Mesothelial cell of epicardium (in vitro differentiated cells): Measurements from ENCODE around the gene OBSCN. TPM values are rescaled to one million over a fixed set of nuclear protein-coding genes. Genes with fewer than 3 reads are reported as not detected.
"Not testable (repeated sequence)": the region's sequence is repeated elsewhere in the genome, so short reads cannot be mapped to it uniquely, and the experiment has no call there.

Experiments
- DNase-seq, 2 experiments: peaks; one replicate each; pipeline ENCODE4 v3.0.0; 2021; ENCODE audit warnings: low spot score in 2 of 2; ENCODE audit not compliant: unreplicated experiment in 2 of 2
- H3K27ac Mint-ChIP-seq: 2 replicates; pipeline ENCODE4 v1.8.0; 2021; ENCODE audit warnings: mixed read lengths
- H3K27me3 Mint-ChIP-seq: 2 replicates; pipeline ENCODE4 v1.8.0; 2021; ENCODE audit warnings: low read depth, mixed read lengths
- H3K36me3 Mint-ChIP-seq: 2 replicates; pipeline ENCODE4 v1.8.0; 2021; ENCODE audit warnings: mixed read lengths
- H3K4me1 Mint-ChIP-seq: 2 replicates; pipeline ENCODE4 v1.8.0; 2021; ENCODE audit warnings: mixed read lengths
- H3K4me3 Mint-ChIP-seq: 2 replicates; pipeline ENCODE4 v1.8.0; 2021; ENCODE audit warnings: mild to moderate bottlenecking, moderate library complexity, mixed read lengths
- H3K9me3 Mint-ChIP-seq: 2 replicates; pipeline ENCODE4 v1.8.0; 2021; ENCODE audit warnings: mixed read lengths
- CTCF ChIP-seq: fragments of 200-600 bp; sonication (generic); IDR thresholded peaks from one replicate; pipeline ENCODE4 v1.5.0; 2021; ENCODE audit warnings: antibody characterized with exemption; ENCODE audit not compliant: unreplicated experiment
- total RNA-seq: library from RNA; stranded (reverse); gene quantifications from 3 replicates; pipeline ENCODE4 v1.2.1, GENCODE V29; 2021

Gene OBSCN
- total RNA-seq, 1 donor from 2014 or later, result 113 TPM

GRCh38 chr1:228264090-228264829 lies 56.4 kb downstream of the OBSCN start:
- H3K4me3 Mint-ChIP-seq, result no peak overlapping the region
- peaks cover 15% of the 10 kb centered on the region for H3K9me3 Mint-ChIP-seq
- no peaks in the 10 kb centered on the region for H3K4me1 Mint-ChIP-seq
- H3K27ac Mint-ChIP-seq, result no peak overlapping the region
- TF ChIP-seq CTCF, result no peak
- H3K36me3 Mint-ChIP-seq, result peaks cover 43% of the 10 kb centered on the region
- no peaks in the 10 kb centered on the region for H3K27me3 Mint-ChIP-seq
- peak in 1 of 2 experiments; percentile 21 for DNase-seq

GRCh38 chr1:228265167-228265566 lies 57.3 kb downstream of the OBSCN start:
- no peak for TF ChIP-seq CTCF
- H3K9me3 Mint-ChIP-seq, result peaks cover 15% of the 10 kb centered on the region
- DNase-seq, result no peak
- H3K27ac Mint-ChIP-seq, result no peak overlapping the region
- H3K4me3 Mint-ChIP-seq, result no peak overlapping the region
- peaks cover 34% of the 10 kb centered on the region for H3K36me3 Mint-ChIP-seq
- H3K27me3 Mint-ChIP-seq, result no peaks in the 10 kb centered on the region
- no peaks in the 10 kb centered on the region for H3K4me1 Mint-ChIP-seq

GRCh38 chr1:228267962-228268880 lies 60.4 kb downstream of the OBSCN start:
- Mint-ChIP-seq H3K36me3 (peaks cover 11% of the 10 kb centered on the region), H3K4me1 (no peaks in the 10 kb centered on the region), H3K27me3 (no peaks in the 10 kb centered on the region), H3K27ac (no peak overlapping the region), H3K4me3 (no peak overlapping the region), H3K9me3 (no peaks in the 10 kb centered on the region)
- no peak for TF ChIP-seq CTCF
- DNase-seq, result peak in 1 of 2 experiments; percentile 9

- no peak for TF ChIP-seq CTCF
- H3K4me3 Mint-ChIP-seq, result no peak overlapping the region
- H3K27ac Mint-ChIP-seq, result no peak overlapping the region
- H3K9me3 Mint-ChIP-seq, result no peaks in the 10 kb centered on the region
- H3K4me1 Mint-ChIP-seq, result no peaks in the 10 kb centered on the region
- H3K27me3 Mint-ChIP-seq, result no peaks in the 10 kb centered on the region
- peaks cover 11% of the 10 kb centered on the region for H3K36me3 Mint-ChIP-seq
- no peak for DNase-seq
Measured at GRCh38 chr1:228268881-228269265, 61.0 kb downstream of the OBSCN start.

- H3K27me3 Mint-ChIP-seq, H3K4me3 Mint-ChIP-seq: not testable (repeated sequence)
Measured at GRCh38 chr1:228269431-228269830, 61.6 kb downstream of the OBSCN start.

GRCh38 chr1:228270032-228270431 lies 62.2 kb downstream of the OBSCN start:
- no peak overlapping the region for H3K4me3 Mint-ChIP-seq
- H3K27me3 Mint-ChIP-seq, result no peaks in the 10 kb centered on the region
- H3K36me3 Mint-ChIP-seq, result peaks cover 11% of the 10 kb centered on the region
- no peak overlapping the region for H3K27ac Mint-ChIP-seq
- H3K9me3 Mint-ChIP-seq, result no peaks in the 10 kb centered on the region
- peaks cover 3% of the 10 kb centered on the region for H3K4me1 Mint-ChIP-seq
- peak in 1 of 2 experiments; percentile 2 for DNase-seq
- no peak for TF ChIP-seq CTCF

More at GRCh38 chr1:228269431-228269830, 61.6 kb downstream of the OBSCN start:
- not testable (repeated sequence) for H3K4me1 Mint-ChIP-seq, DNase-seq, H3K27ac Mint-ChIP-seq, H3K9me3 Mint-ChIP-seq
- H3K36me3 Mint-ChIP-seq, result peaks cover 11% of the 10 kb centered on the region
